Memory B cell (primary cell): ENCODE results near the gene THSD1.

Experiments used
- ATAC-seq: fragments of 150-1000 bp; cut with Tn5 transposase; 2 replicates; pipeline ENCODE4 v1.10.0; 2021; ENCODE audit warnings: low read depth, mild to moderate bottlenecking, moderate library complexity
- DNase-seq, 2 donors: peaks; one replicate each; pipeline ENCODE4 v3.0.0; 2022; ENCODE audit warnings: low spot score in 2 of 2
- H3K27ac Mint-ChIP-seq: one replicate; pipeline ENCODE4 v1.8.0; 2022; ENCODE audit warnings: mild to moderate bottlenecking, moderate library complexity, mixed read lengths
- H3K27me3 Mint-ChIP-seq: one replicate; pipeline ENCODE4 v1.8.0; 2022; ENCODE audit warnings: mixed read lengths
- H3K36me3 Mint-ChIP-seq: one replicate; pipeline ENCODE4 v1.8.0; 2022; ENCODE audit warnings: mild to moderate bottlenecking, mixed read lengths
- H3K4me1 Mint-ChIP-seq: one replicate; pipeline ENCODE4 v1.8.0; 2022; ENCODE audit warnings: mixed read lengths
- H3K4me3 Mint-ChIP-seq: one replicate; pipeline ENCODE4 v1.8.0; 2022; ENCODE audit warnings: mild to moderate bottlenecking, moderate library complexity, mixed read lengths
- H3K9me3 Mint-ChIP-seq: one replicate; pipeline ENCODE4 v1.8.0; 2022; ENCODE audit warnings: mixed read lengths

THSD1 gene, protein sequence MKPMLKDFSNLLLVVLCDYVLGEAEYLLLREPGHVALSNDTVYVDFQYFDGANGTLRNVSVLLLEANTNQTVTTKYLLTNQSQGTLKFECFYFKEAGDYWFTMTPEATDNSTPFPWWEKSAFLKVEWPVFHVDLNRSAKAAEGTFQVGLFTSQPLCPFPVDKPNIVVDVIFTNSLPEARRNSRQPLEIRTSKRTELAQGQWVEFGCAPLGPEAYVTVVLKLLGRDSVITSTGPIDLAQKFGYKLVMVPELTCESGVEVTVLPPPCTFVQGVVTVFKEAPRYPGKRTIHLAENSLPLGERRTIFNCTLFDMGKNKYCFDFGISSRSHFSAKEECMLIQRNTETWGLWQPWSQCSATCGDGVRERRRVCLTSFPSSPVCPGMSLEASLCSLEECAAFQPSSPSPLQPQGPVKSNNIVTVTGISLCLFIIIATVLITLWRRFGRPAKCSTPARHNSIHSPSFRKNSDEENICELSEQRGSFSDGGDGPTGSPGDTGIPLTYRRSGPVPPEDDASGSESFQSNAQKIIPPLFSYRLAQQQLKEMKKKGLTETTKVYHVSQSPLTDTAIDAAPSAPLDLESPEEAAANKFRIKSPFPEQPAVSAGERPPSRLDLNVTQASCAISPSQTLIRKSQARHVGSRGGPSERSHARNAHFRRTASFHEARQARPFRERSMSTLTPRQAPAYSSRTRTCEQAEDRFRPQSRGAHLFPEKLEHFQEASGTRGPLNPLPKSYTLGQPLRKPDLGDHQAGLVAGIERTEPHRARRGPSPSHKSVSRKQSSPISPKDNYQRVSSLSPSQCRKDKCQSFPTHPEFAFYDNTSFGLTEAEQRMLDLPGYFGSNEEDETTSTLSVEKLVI

DNA sequence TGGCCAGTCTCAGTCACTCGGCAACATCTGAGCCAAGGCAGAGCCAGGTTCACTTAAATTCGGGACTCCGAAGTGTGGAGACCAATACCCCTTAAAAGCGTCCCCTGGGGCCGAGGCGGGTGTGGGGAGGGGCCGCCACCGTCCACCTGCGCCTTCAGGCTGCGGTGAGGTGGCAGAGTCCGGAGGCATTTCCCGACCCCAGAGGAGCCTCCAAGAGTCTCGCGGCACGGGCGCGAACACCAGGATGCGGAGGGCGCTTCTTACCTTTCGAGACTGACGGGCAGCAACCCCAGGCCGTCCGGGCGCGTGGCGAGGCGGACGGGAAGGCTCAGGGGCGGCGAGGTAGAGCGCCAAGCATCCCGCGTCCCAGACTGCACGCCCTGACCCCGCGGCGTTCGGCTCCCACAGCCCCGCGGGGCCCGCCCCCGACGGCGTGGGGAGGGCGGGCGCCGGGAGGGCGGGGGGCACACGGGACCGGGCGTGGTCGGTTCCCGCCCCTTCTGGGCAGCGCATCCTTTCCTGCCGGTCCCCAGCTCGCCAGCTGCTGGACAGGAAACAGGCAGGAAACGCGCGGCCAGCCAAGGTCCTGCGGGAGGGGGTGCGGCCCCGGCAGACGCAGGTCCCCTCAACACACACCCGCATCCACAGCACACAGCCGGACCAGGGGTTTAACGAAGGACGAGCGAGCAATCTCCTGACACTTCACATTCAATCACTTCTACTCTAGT is at the start of gene THSD1:
Gene THSD1, minus strand, starts transcription at position 406 of the 728 bp plus-strand sequence. CDS start 3,572 bp downstream, outside the sequence.
- Mint-ChIP-seq H3K27me3 (peaks cover 17% of the 10 kb centered on the region), H3K36me3 (peaks cover 1% of the 10 kb centered on the region), H3K27ac (no peak within 1 kb of the TSS), H3K4me3 (peak within 1 kb of the TSS; percentile 78), H3K9me3 (no peaks in the 10 kb centered on the region), H3K4me1 (peaks cover 15% of the 10 kb centered on the region)
- DNase-seq (no peak), ATAC-seq (peak; percentile 60)

DNA sequence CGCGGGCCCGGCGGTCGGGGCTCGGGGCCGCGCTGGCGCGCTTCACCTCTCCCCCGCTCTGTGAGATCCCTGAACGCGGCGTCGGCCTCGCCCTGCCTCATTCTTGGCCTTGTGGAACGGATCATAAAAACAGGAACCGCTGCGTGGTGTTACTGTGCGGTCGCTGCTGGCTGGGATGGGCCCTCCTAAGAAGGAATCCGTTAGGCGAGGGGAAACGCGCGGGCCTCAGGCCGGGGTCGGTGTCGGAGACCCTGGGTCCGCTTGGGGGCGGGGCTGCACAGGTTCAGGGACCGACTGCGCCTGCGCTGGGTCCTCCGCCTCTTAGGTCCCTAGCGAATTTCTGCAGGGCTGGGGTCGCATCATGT is 49.7 kb upstream of the THSD1 start:
- Mint-ChIP-seq H3K27ac (peak overlapping the region; percentile 98), H3K27me3 (no peaks in the 10 kb centered on the region), H3K4me3 (peak overlapping the region; percentile 98), H3K9me3 (no peaks in the 10 kb centered on the region), H3K36me3 (peaks cover 3% of the 10 kb centered on the region), H3K4me1 (peaks cover 26% of the 10 kb centered on the region)
- DNase-seq: peak; percentile 68 to 74
- peak; percentile 50 for ATAC-seq

DNA sequence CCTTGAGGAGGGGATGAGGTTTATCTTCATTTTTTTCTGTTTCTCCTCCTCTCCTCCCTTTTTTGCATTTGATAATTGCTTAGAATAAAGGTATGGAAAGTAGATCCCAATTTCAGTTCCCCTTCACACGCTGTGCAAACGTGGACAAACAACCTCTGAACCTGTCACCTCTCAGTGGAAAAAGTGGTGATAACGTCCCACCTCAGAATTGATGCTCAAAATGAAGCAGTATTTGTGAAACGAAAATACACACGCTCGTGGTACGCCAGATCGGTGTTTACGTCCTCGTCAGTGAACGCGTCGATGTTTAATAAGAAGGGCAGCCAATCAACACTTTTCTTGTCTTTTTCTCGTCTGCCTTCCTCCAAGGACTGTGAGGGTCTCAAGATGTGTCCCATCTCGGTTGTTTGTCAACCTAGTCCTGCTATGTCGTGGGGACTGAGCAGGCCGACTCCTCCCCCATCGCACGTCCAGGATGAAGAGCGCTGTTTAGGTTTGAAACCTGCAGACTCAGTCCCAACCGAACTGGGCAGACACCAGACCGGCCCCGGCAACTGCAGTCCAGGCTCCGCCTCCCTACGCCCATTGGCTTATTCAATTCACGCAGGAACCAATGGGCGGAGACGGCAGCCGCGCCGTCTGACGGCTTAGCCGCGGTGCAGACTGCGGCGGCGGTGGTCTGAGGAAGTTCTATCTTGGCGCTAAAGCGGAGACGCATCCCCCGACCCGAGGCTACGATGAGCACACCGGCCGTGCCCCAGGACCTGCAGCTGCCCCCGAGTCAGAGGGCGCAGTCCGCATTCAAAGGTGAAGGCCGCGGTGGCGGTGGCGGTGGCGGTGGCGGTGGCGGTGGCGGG is 49.1 kb upstream of the THSD1 start, which contains the start of gene CKAP2:
Gene CKAP2, plus strand, starts transcription at position 659 of the 857 bp plus-strand sequence. Its CDS starts 79 bp downstream, at position 738.
- H3K27me3 Mint-ChIP-seq: no peaks in the 10 kb centered on the region
- ATAC-seq (peak; percentile 76), DNase-seq (peak; percentile 92)
- H3K4me3 Mint-ChIP-seq: peak within 1 kb of the TSS; percentile 98
- peak within 1 kb of the TSS; percentile 98 for H3K27ac Mint-ChIP-seq
- no peaks in the 10 kb centered on the region for H3K9me3 Mint-ChIP-seq
- H3K36me3 Mint-ChIP-seq: peaks cover 3% of the 10 kb centered on the region
- peaks cover 25% of the 10 kb centered on the region for H3K4me1 Mint-ChIP-seq

DNA sequence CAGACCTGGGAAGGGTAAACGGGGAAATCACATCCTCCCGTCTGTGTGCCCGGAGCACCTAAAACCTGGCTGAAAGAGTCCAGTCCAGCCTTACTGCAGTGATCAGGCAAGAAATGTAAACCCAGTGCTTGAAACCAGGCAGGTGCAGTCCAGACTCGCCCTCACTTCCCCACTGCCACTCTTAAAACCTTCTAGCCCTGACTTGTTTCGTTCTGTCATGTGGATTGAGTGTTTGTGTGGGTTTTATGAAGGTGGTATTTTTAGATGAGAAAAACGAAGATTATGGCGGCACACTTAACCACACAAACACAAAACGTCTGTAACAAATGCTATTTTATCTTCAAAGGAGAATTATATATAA is 48.5 kb upstream of the THSD1 start:
- peak overlapping the region; percentile 98 for H3K27ac Mint-ChIP-seq
- peak; percentile 19 to 42 for DNase-seq
- H3K4me1 Mint-ChIP-seq: peaks cover 29% of the 10 kb centered on the region
- H3K9me3 Mint-ChIP-seq: no peaks in the 10 kb centered on the region
- ATAC-seq: peak; percentile 23
- H3K27me3 Mint-ChIP-seq: no peaks in the 10 kb centered on the region
- peak overlapping the region; percentile 98 for H3K4me3 Mint-ChIP-seq
- peaks cover 3% of the 10 kb centered on the region for H3K36me3 Mint-ChIP-seq

DNA sequence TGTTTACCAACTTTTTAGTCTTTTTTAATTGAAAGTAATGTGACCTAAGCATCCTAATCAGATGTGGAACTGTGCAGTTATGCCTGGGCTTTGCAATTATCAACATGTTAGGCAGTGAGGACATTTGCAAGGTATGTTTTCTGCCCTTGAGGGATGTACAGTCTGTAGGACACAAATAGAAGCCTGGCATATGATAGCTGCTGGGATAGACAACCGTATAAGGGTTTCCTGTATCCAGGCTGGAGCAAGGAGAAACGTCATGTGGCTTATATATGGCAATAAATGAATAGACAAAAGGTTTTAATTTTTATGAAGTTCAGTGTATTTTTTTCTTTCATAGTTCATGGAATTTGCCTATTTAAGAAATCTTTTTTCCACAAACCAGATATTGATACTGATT is 46.5 kb upstream of the THSD1 start:
- Mint-ChIP-seq H3K36me3 (peaks cover 1% of the 10 kb centered on the region), H3K27ac (no peak overlapping the region), H3K4me3 (no peak overlapping the region), H3K27me3 (no peaks in the 10 kb centered on the region), H3K4me1 (peaks cover 35% of the 10 kb centered on the region), H3K9me3 (no peaks in the 10 kb centered on the region)
- DNase-seq (no peak), ATAC-seq (no peak)

DNA sequence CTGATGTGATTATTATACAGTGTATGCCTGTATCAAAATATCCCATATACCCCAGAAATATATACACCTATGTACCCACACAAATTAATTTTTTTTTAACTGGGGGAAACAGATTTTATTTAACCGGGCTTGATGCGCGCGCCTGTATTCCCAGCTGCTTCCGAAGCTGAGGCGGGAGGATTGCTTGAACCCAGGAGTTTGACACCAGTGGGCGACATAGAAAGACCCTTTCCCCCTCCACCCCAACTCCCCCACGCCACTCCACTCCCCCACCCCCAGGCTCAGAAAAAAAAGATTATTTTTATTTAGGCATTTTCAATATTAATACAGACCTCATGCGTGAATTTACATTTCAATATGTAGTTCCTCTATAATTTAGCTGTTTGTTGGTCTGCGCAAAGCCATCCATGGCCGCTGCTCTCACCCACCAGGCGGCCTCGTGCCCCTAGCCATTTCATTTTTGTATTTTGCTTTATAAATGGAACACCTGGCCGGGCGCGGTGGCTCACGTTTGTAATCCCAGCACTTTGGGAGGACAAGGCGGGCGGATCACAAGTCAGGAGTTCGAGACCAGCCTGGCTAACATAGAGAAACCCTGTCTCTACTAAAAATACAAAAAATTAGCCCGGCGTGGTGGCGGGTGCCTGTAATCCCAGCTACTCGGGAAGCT is 45.3 kb upstream of the THSD1 start:
- DNase-seq: no peak
- H3K4me3 Mint-ChIP-seq: peak overlapping the region; percentile 79

DNA sequence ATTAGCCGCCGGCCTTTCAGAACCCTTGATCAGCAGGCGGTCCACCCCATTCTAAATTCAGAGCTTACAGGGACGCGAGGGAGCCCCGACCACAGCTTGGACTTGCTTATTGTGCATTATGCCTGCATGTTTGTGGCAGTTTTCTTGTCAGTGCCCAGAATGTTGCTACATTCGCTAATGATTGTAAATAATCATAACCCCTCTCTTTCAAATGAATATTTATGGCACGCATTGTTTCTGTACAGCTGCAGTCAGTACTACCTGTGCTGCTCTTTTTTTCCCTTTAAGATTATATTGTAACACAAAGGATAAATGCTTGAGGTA is 44.8 kb upstream of the THSD1 start:
- no peak for ATAC-seq
- H3K4me1 Mint-ChIP-seq: peaks cover 29% of the 10 kb centered on the region
- peaks cover 1% of the 10 kb centered on the region for H3K36me3 Mint-ChIP-seq
- H3K9me3 Mint-ChIP-seq: no peaks in the 10 kb centered on the region
- peak overlapping the region; percentile 79 for H3K4me3 Mint-ChIP-seq
- H3K27me3 Mint-ChIP-seq: no peaks in the 10 kb centered on the region
- no peak for DNase-seq
- H3K27ac Mint-ChIP-seq: peak overlapping the region; percentile 93

More for the DNA sequence above, 45.3 kb upstream of the THSD1 start:
- peaks cover 33% of the 10 kb centered on the region for H3K4me1 Mint-ChIP-seq
- H3K36me3 Mint-ChIP-seq: peaks cover 1% of the 10 kb centered on the region
- no peak for ATAC-seq
- no peaks in the 10 kb centered on the region for H3K9me3 Mint-ChIP-seq
- H3K27me3 Mint-ChIP-seq: no peaks in the 10 kb centered on the region
- H3K27ac Mint-ChIP-seq: peak overlapping the region; percentile 93

DNA sequence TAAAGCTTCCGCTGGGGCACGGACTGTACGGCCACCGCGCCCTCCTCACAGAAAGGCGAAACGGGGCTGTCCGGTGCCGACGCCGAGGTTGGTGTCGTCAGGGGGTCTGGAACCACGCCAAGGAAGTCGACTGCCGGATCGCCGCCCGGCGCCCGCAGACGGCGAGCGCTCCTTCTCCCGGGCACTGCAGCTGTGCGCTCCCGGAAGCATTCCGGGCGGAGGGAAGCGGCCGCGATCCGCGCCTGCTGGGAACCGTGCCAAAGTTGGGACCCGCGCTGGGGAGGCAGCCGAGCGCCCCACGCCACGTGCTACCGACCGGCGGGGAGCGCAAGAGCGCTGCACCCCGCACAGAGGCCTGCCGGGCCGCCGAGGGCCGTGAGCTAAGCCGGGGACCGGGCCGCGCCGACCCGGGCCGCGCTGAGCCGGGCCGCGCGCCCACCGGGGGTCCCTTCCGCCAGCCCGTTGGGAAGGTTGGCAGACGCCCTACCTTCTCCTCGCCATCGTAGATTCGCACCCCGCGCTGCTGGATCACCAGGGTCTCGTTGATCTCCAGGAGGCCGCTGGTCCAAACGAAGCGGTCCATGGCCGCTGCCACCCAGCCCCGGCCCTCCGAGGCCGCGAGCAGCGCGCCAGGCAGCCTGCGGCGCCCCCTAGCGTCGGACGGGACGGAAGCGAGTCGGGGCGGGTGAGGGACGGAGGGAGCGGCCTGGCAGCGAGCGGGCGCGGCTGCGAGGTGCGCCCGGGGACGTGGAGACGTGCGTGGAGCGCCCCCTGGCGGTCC is 44.2 kb upstream of the THSD1 start, which contains the start of gene VPS36:
Gene VPS36, minus strand, starts transcription at position 623 of the 781 bp plus-strand sequence. Its CDS starts 40 bp downstream, at position 583.
- Mint-ChIP-seq H3K4me1 (peaks cover 29% of the 10 kb centered on the region), H3K27ac (peak within 1 kb of the TSS; percentile 93), H3K36me3 (peaks cover 1% of the 10 kb centered on the region), H3K9me3 (no peaks in the 10 kb centered on the region), H3K4me3 (peak within 1 kb of the TSS; percentile 97), H3K27me3 (no peaks in the 10 kb centered on the region)
- peak; percentile 97 to 98 for DNase-seq
- peak; percentile 64 for ATAC-seq

DNA sequence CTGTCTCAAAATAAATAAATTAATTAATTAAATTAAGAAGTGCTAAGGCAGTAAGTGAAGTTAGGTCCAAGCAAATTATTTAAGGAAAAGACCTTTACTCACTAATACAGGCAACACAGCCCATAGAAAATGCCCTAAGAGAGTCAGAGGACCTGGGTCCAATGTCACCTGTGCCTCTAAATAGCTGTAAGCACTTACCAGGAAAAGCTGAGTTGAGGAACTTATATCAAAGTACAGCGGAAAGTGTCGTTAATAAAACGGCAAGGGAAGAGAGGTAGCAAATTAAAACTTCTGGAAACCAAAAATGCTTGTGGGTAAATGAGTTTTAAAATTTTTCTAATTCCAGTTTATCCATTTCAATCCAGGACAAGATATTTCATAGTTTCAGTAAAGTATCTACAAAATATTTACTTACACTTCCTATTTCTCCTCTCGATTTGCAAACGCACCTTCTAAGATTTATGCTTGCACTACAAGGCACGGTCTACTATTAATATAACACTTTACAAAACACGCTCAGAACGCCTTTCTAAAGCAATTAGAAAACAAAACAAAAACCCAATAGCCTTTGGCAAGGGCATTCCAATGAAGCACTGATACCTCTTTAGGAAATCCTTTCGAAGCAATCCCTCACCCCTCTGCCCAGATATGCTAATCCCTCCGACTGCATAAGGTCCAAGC is 43.5 kb upstream of the THSD1 start:
- Mint-ChIP-seq H3K4me3 (peak overlapping the region; percentile 97), H3K27me3 (no peaks in the 10 kb centered on the region), H3K27ac (peak overlapping the region; percentile 93), H3K4me1 (peaks cover 25% of the 10 kb centered on the region), H3K9me3 (no peaks in the 10 kb centered on the region), H3K36me3 (peaks cover 1% of the 10 kb centered on the region)
- DNase-seq (no peak), ATAC-seq (no peak)

DNA sequence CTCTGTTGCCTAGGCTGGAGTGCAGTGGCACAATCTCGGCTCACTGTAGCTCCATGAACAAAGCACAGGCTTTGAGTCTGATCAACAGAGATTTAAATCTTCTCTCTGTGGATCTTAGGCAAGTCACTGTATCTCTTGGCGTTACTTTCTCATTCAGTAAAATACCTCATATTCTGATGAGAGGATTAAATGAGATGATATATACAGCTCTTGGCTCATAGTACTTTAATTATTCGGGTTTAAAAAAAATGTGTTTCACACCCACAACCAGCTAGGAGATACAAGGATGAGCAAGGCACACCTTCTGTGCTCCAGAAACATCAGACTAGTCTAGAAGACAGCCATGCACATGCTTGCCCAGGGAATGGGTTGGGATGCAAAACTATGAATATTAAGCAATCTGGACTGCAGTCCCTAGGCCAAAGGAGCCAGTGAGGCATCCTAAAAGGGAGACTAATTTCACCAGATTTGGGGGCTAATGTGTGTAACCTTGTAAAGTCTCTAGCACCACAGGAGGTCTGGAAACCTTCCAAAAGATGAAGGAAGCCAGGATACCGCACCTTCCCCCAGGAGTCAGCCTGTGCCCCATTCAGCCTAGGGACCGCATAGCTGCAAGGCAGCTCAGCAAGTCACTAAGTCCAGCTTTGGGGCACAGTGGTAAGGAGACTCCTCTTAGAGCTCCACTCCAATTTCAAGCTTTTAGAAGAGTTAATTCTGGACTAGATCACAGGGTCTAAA is 42.0 kb upstream of the THSD1 start:
- ATAC-seq (no peak), DNase-seq (no peak)
- H3K4me3 Mint-ChIP-seq: no peak overlapping the region
- H3K27ac Mint-ChIP-seq: no peak overlapping the region
- H3K36me3 Mint-ChIP-seq: peaks cover 4% of the 10 kb centered on the region
- H3K9me3 Mint-ChIP-seq: no peaks in the 10 kb centered on the region
- no peaks in the 10 kb centered on the region for H3K27me3 Mint-ChIP-seq
- peaks cover 18% of the 10 kb centered on the region for H3K4me1 Mint-ChIP-seq

DNA sequence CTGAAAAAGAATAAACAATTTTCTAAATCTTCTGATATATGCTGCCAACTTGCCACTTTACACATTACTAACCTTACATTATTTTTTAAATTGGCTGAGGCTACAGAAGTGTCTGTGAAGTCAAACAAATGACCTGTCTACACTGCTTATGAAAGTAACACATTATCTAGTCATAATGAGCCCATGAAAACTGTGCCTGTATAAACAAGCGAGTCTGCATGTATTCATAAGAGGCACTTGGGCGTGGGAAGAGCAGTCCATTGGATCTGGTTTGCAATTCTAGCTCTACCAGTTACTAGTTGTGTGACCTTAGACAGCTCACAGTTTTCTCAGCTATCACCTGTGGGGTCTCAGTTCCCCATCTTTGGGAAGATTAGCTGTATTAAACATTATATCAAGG is 41.4 kb upstream of the THSD1 start:
- no peak for ATAC-seq

More for the DNA sequence above, 41.4 kb upstream of the THSD1 start:
- Mint-ChIP-seq H3K4me3 (no peak overlapping the region), H3K27ac (no peak overlapping the region), H3K27me3 (no peaks in the 10 kb centered on the region), H3K36me3 (peaks cover 4% of the 10 kb centered on the region), H3K4me1 (peaks cover 22% of the 10 kb centered on the region), H3K9me3 (no peaks in the 10 kb centered on the region)
- no peak for DNase-seq
